Duodenal mucosa (tissue), 2 donors: ENCODE results near the gene XYLT2.

ENCODE experiments used
- H3K27ac ChIP-seq: one replicate; pipeline ENCODE4 v1.7.0; 2013; ENCODE audit warnings: low read depth, low read length
- H3K27me3 ChIP-seq, 2 donors: one replicate each; pipeline ENCODE4 v1.7.0; 2013; ENCODE audit warnings: low read length in 2 of 2, control low read depth in 1 of 2; ENCODE audit not compliant: insufficient read depth in 2 of 2, control insufficient read depth in 1 of 2
- H3K36me3 ChIP-seq, 2 donors: one replicate each; pipeline ENCODE4 v1.7.0; 2013; ENCODE audit warnings: low read length in 2 of 2, control low read depth in 1 of 2; ENCODE audit not compliant: insufficient read depth in 2 of 2, control insufficient read depth in 1 of 2
- H3K4me1 ChIP-seq, 2 donors: one replicate each; pipeline ENCODE4 v1.7.0; 2013; ENCODE audit warnings: low read length in 2 of 2, control low read depth in 1 of 2; ENCODE audit not compliant: insufficient read depth in 2 of 2, control insufficient read depth in 1 of 2
- H3K4me3 ChIP-seq, 2 donors: one replicate each; pipeline ENCODE4 v1.7.0; 2013; ENCODE audit warnings: low read length in 2 of 2, low read depth in 1 of 2
- H3K9ac ChIP-seq, 2 donors: one replicate each; pipeline ENCODE4 v1.7.0; 2013; ENCODE audit warnings: low read length in 2 of 2, low read depth in 1 of 2
- H3K9me3 ChIP-seq, 2 donors: one replicate each; pipeline ENCODE4 v1.7.0; 2013; ENCODE audit warnings: low read length in 2 of 2, control low read depth in 1 of 2; ENCODE audit not compliant: control insufficient read depth in 1 of 2

The XYLT2 gene

DNA sequence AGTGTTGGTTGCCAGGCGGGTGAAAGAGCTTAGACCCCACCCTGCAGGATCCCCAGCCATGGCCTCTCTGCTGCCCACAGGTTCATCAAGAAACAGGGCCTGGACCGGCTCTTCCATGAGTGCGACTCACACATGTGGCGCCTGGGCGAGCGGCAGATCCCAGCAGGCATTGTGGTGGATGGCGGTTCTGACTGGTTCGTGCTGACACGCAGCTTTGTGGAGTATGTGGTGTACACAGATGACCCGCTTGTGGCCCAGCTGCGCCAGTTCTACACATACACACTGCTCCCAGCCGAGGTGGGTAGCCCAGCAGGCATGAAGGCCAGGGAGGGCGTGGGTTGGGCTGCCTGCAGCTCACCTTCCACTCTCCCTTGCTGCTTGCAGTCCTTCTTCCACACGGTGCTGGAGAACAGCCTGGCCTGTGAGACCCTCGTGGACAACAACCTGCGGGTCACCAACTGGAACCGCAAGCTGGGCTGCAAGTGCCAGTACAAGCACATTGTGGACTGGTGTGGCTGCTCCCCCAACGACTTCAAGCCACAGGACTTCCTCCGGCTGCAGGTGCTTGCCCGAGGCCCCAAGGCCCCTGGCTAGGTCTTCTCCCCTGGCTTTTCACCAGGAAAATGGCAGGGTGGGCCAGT is 9.9 kb downstream of the XYLT2 start:
- H3K4me1 ChIP-seq: no peaks in the 10 kb centered on the region
- no peak overlapping the region for H3K27ac ChIP-seq
- H3K9me3 ChIP-seq: no peaks in the 10 kb centered on the region
- no peak overlapping the region for H3K9ac ChIP-seq
- H3K4me3 ChIP-seq: no peak overlapping the region
- H3K36me3 ChIP-seq: peaks cover 34 to 66% of the 10 kb centered on the region in 2 donors
- no peaks in the 10 kb centered on the region for H3K27me3 ChIP-seq

DNA sequence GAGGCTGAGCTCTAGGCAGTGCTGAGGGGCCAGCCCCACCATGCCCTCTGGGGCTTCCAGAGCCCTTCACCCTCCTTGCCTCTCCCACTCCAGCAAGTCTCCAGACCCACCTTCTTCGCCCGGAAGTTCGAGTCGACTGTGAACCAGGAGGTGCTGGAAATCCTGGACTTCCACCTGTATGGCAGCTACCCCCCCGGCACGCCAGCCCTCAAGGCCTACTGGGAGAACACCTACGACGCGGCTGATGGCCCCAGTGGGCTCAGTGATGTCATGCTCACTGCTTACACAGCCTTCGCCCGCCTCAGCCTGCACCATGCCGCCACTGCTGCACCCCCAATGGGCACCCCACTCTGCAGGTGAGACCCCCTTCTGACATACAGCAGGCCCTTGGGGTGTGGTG is 10.5 kb downstream of the XYLT2 start:
- Histone ChIP-seq H3K4me1 (no peaks in the 10 kb centered on the region), H3K9ac (no peak overlapping the region), H3K36me3 (peaks cover 34 to 66% of the 10 kb centered on the region in 2 donors), H3K9me3 (no peaks in the 10 kb centered on the region), H3K27me3 (no peaks in the 10 kb centered on the region), H3K4me3 (no peak overlapping the region), H3K27ac (no peak overlapping the region)

DNA sequence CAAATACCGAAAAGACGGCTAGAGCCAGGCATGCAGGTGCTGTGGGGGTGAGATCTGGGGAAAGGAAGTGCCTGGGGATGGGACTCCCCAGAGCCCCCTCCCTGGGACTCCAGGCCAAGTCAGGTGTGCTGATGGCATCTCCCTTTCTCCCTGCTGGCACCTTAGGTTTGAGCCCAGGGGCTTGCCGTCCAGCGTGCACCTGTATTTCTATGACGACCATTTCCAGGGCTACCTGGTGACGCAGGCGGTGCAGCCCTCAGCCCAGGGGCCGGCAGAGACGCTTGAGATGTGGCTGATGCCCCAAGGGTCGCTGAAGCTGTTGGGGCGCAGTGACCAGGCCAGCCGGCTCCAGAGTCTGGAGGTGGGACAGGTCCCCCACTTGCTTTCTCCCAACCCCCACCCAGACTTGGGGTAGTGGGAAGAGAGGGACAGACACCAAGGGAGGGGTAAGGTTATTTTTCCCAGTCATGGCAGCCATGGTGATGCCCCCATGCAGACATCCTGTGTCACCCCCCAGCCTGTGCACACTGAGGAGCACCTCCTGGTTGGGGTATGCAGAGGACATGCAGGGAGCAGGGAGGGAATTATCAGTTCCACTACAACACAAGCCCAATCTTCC is 11.1 kb downstream of the XYLT2 start:
- no peak overlapping the region for H3K9ac ChIP-seq
- peaks cover under 1 to 4% of the 10 kb centered on the region in 2 donors for H3K4me1 ChIP-seq
- H3K4me3 ChIP-seq: no peak overlapping the region
- no peaks in the 10 kb centered on the region for H3K27me3 ChIP-seq
- H3K9me3 ChIP-seq: no peaks in the 10 kb centered on the region
- no peak overlapping the region for H3K27ac ChIP-seq
- H3K36me3 ChIP-seq: peaks cover 34 to 66% of the 10 kb centered on the region in 2 donors

DNA sequence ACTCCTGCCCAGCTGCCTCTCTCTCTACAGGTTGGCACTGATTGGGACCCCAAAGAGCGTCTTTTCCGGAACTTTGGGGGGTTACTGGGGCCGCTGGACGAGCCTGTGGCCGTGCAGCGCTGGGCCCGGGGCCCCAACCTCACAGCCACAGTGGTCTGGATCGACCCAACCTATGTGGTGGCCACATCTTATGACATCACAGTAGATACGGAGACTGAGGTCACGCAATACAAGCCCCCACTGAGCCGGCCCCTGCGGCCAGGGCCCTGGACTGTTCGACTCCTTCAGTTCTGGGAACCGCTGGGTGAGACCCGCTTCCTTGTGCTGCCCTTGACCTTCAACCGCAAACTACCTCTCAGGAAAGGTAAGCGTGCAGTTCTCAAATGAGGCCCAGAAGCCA is 12.3 kb downstream of the XYLT2 start:
- H3K36me3 ChIP-seq: peaks cover 34 to 66% of the 10 kb centered on the region in 2 donors
- H3K27ac ChIP-seq: no peak overlapping the region
- H3K9me3 ChIP-seq: no peaks in the 10 kb centered on the region
- peaks cover 7% of the 10 kb centered on the region in 2 donors for H3K4me1 ChIP-seq
- H3K27me3 ChIP-seq: no peaks in the 10 kb centered on the region
- no peak overlapping the region for H3K4me3 ChIP-seq
- no peak overlapping the region for H3K9ac ChIP-seq

DNA sequence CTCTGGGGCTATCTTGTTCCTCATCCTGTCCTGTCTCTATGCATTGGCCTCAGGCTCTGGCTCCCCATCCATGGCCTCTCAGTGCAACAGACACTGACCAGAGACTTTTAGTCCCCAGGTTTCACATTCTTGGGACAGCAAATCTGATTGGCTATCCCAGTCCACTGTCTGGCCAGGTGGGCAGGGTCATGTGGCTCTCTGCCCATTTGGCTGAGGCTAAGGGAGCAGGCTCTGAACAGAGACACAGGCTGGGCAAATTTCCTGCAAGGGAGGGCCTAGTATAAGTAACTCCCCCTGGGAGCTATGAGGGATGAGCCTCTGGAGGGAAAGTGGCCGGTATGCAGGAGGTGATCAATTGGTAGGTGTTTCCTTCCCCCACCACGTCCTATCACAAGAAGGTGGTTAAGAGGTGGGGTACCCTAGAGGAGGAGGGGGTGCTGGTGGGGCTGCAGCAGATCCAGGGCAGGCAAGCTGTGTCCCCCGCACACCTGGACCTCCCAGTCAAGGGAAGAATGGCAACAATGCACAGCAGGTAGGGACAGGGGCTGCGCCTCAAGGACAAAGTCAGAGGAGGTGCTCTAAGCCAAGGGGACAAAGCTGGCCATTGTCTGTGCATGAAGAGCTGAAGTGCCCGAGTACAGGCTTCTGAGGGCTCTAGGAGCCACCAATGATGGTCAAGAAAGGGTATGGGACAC is 13.2 kb downstream of the XYLT2 start:
- Histone ChIP-seq H3K9me3 (no peaks in the 10 kb centered on the region), H3K27me3 (no peaks in the 10 kb centered on the region), H3K4me3 (no peak overlapping the region), H3K9ac (no peak overlapping the region), H3K4me1 (peaks cover 7 to 9% of the 10 kb centered on the region in 2 donors), H3K27ac (no peak overlapping the region), H3K36me3 (peaks cover 34 to 58% of the 10 kb centered on the region in 2 donors)

DNA sequence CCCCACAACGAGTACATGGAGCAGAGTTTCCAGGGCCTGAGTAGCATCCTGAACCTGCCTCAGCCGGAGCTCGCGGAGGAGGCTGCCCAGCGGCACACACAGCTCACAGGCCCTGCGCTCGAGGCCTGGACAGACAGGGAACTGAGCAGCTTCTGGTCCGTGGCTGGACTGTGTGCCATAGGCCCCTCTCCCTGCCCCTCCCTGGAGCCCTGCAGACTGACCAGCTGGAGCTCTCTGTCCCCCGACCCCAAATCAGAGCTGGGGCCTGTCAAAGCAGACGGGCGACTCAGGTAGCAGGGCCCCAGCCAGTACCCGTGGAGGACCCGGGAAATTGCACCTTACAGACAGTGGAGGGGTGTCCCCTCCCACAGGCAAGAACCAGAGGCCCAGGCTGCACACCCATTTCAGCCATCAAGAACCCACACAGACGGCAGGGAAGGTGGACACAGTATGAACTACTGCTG is 14.1 kb downstream of the XYLT2 start:
- Histone ChIP-seq H3K27ac (no peak overlapping the region), H3K9me3 (no peaks in the 10 kb centered on the region), H3K36me3 (peaks cover 25 to 55% of the 10 kb centered on the region in 2 donors), H3K9ac (no peak overlapping the region), H3K4me1 (peaks cover 7 to 12% of the 10 kb centered on the region in 2 donors), H3K4me3 (no peak overlapping the region), H3K27me3 (no peaks in the 10 kb centered on the region)

DNA sequence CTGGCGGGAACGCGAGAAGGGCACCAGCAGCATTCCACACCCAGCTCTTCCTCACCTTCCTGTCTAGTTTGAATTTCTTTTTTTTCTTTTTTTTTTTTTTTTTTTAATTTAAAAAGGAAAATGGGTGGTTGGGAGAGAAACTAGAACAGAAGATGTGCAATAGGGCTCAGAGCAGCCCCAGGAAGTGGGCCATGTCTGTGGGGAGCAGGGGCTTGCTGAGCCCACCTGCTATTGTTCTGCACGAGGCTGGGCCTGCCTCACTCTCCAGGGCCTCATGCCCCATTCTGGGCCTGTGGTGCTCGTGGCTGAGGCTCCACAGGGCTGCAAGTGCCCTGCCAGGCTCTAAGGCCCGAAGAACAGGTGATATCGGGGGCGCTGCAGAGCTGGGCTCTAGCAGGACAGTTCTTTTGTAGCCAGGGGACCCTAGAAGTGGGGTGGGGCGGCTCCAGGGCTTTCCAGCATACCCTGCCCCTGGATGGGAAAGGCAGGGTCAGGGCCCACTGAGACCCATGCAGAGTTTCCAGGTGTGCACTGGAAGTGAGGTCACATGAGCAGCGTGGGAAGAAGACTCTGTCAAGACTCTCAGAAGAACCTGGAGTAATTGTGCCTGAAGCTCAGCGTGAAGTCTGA is 14.7 kb downstream of the XYLT2 start:
- peaks cover 7 to 12% of the 10 kb centered on the region in 2 donors for H3K4me1 ChIP-seq
- no peak overlapping the region for H3K4me3 ChIP-seq
- H3K9ac ChIP-seq: no peak overlapping the region
- H3K27me3 ChIP-seq: no peaks in the 10 kb centered on the region
- peaks cover 20 to 49% of the 10 kb centered on the region in 2 donors for H3K36me3 ChIP-seq
- no peak overlapping the region for H3K27ac ChIP-seq
- no peaks in the 10 kb centered on the region for H3K9me3 ChIP-seq

DNA sequence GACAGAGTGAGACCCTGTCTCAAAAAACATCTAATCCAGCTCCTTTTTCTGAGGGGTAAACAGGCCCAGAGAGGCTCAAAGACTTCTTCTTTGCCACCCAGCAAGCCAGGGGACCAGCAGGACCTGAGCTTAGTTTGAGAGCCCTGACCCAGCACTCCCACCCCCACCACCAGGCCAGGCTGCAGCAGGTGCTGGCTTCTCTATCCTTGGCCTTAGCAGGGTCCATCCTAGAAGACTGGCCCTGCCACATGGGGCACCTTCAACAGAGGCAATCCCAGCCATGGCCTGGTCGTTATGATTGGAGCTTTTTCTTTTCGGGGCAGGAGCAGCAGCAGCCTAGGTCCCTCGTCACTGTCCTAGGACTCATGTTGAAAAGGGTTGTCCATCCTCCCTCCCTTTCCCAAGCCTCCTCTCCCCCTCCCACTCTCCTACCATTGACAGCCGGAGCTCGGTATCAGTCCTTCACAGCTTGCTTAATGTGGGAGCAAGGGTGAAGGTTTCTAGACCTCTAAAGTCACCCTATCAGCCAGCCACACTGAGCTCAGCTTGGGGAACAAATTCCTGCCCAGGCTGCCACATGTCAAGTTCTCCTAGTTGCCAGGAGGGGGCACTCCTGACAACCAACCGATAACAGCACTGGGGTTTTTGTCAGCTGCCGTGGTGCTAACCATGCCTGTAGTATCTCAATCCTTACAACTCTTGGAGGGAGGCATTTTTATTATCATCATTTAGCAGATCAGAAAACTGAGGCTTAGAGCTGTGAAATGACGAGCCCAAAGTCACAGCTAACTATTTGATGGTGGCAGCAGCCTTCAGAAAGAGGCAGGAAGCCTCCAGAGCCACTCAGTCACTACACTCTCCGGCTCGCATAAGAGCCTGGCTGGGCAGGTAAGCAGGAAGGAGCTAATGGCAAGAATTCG is 15.9 kb downstream of the XYLT2 start:
- Histone ChIP-seq H3K27me3 (no peaks in the 10 kb centered on the region), H3K36me3 (peaks cover 14 to 48% of the 10 kb centered on the region in 2 donors), H3K9me3 (no peaks in the 10 kb centered on the region), H3K4me3 (no peak overlapping the region), H3K27ac (no peak overlapping the region), H3K4me1 (peaks cover 7 to 12% of the 10 kb centered on the region in 2 donors), H3K9ac (no peak overlapping the region)

DNA sequence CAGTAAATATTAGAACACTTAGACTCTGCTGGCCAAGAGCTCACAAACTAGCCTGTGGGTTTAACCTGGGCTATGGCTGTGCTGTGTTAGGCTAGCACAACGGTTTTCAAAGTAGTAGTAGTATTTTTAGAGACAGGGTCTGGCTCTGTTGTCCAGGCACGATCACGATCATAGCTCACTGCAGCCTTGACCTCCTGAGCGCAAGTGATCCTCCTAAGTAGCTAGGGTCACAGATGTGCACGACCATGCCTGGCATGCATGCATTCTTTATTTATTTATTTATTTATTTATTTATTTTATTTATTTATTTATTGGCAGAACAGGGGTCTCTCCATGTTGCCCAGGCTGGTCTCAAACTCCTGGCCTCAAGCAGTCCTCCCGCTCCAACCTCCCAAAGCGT is 16.7 kb downstream of the XYLT2 start:
- Histone ChIP-seq H3K36me3 (peaks cover 9 to 51% of the 10 kb centered on the region in 2 donors), H3K27me3 (no peaks in the 10 kb centered on the region), H3K4me1 (peaks cover 7 to 12% of the 10 kb centered on the region in 2 donors), H3K9ac (no peak overlapping the region), H3K27ac (no peak overlapping the region), H3K4me3 (no peak overlapping the region), H3K9me3 (no peaks in the 10 kb centered on the region)
